HepG2 (cell line): ENCODE results near the gene SGTB. TPM values are rescaled to one million over a fixed set of nuclear protein-coding genes. Genes with fewer than 3 reads are reported as not detected.

ENCODE experiments used
- ATF7-NPFF ChIP-seq: sonication (generic); formaldehyde crosslinking; IDR thresholded peaks from 2 replicates; pipeline ENCODE4 v1.8.1; 2023; ENCODE audit warnings: mild to moderate bottlenecking, low read depth, missing genetic modification reagents, moderate library complexity
- BHLHE40 ChIP-seq: IDR thresholded peaks from 2 replicates; pipeline ENCODE4 v1.6.1; 2011; ENCODE audit warnings: low read length, improper control_type of control experiment
- ETV5 ChIP-seq: IDR thresholded peaks from 2 replicates; pipeline ENCODE4 v1.6.1; 2018; ENCODE audit warnings: missing biosample characterization, missing genetic modification reagents, inconsistent platforms, borderline replicate concordance
- HMG20B ChIP-seq: conservative IDR thresholded peaks from 2 replicates; pipeline ENCODE4 v1.6.1; 2016; ENCODE audit warnings: missing genetic modification reagents, missing compliant biosample characterization
- HNRNPK ChIP-seq: fragments of 200-400 bp; formaldehyde crosslinking; IDR thresholded peaks from 2 replicates; pipeline ENCODE4 v1.6.1; 2018; ENCODE audit warnings: low read length, low read depth, moderate library complexity, mild to moderate bottlenecking; ENCODE audit not compliant: poor library complexity, severe bottlenecking
- HOXA7 ChIP-seq: sonication (generic); formaldehyde crosslinking; IDR thresholded peaks from 2 replicates; pipeline ENCODE4 v1.8.1; 2022; ENCODE audit warnings: mild to moderate bottlenecking, missing genetic modification reagents, moderate library complexity
- KDM4B ChIP-seq: sonication (generic); formaldehyde crosslinking; IDR thresholded peaks from 2 replicates; pipeline ENCODE4 v1.4.0; 2020; ENCODE audit warnings: missing genetic modification reagents
- KMT2A ChIP-seq: sonication (generic); formaldehyde crosslinking; IDR thresholded peaks from 2 replicates; pipeline ENCODE4 v1.4.0; 2020; ENCODE audit warnings: missing genetic modification reagents
- LCORL ChIP-seq, 2 experiments: fragments of 450-650 bp in 1 of 2; sonication (generic) in 1 of 2; formaldehyde crosslinking in 1 of 2; IDR thresholded peaks; 2 replicates each; pipeline versions ENCODE4 v1.5.0 to v1.6.1; 2017 to 2020; ENCODE audit warnings: antibody characterized with exemption in 1 of 2, missing genetic modification reagents in 1 of 2
- MAZ ChIP-seq, 2 experiments: sonication (generic) in 1 of 2; formaldehyde crosslinking in 1 of 2; IDR thresholded peaks; 2 replicates each; pipeline versions ENCODE4 v1.5.0 to v1.6.1; 2012 to 2020; ENCODE audit warnings: low read depth in 2 of 2, mild to moderate bottlenecking in 2 of 2, borderline replicate concordance in 1 of 2, improper control_type of control experiment in 1 of 2, low read length in 1 of 2, missing genetic modification reagents in 1 of 2, moderate library complexity in 1 of 2
- SMAD9 ChIP-seq: sonication (generic); formaldehyde crosslinking; IDR thresholded peaks from 2 replicates; pipeline ENCODE4 v1.5.1; 2020; ENCODE audit warnings: mild to moderate bottlenecking, missing genetic modification reagents
- SP2 ChIP-seq: sonication (generic); formaldehyde crosslinking; IDR thresholded peaks from 2 replicates; pipeline ENCODE4 v1.5.1; 2020; ENCODE audit warnings: mild to moderate bottlenecking, missing genetic modification reagents
- TCF12 ChIP-seq, 2 experiments: fragments of 450-650 bp in 1 of 2; sonication (generic) in 1 of 2; formaldehyde crosslinking in 1 of 2; IDR thresholded peaks; 2 replicates each; pipeline versions ENCODE4 v1.6.1 to v1.8.0; 2017 to 2022; ENCODE audit warnings: antibody characterized with exemption in 1 of 2, mild to moderate bottlenecking in 1 of 2, missing genetic modification reagents in 1 of 2, moderate library complexity in 1 of 2
- ZBTB7B ChIP-seq: sonication (generic); formaldehyde crosslinking; IDR thresholded peaks from 2 replicates; pipeline ENCODE4 v1.4.0; 2020; ENCODE audit warnings: missing genetic modification reagents
- ZFP36L1 ChIP-seq: sonication (generic); formaldehyde crosslinking; IDR thresholded peaks from 2 replicates; pipeline ENCODE4 v1.8.0; 2022; ENCODE audit warnings: mild to moderate bottlenecking, missing genetic modification reagents, moderate library complexity
- ZNF121 ChIP-seq: sonication (generic); formaldehyde crosslinking; IDR thresholded peaks from 2 replicates; pipeline ENCODE4 v1.5.0; 2020; ENCODE audit warnings: mild to moderate bottlenecking, missing genetic modification reagents
- ZNF160 ChIP-seq: sonication (generic); formaldehyde crosslinking; IDR thresholded peaks from 2 replicates; pipeline ENCODE4 v1.8.0; 2022; ENCODE audit warnings: mild to moderate bottlenecking, inconsistent platforms, missing genetic modification reagents
- ZNF24 ChIP-seq: fragments of 450-650 bp; IDR thresholded peaks from 2 replicates; pipeline ENCODE4 v1.6.1; 2017; ENCODE audit warnings: antibody characterized with exemption, mild to moderate bottlenecking
- ZNF598 ChIP-seq: sonication (generic); formaldehyde crosslinking; IDR thresholded peaks from 2 replicates; pipeline ENCODE4 v1.5.1; 2020; ENCODE audit warnings: mild to moderate bottlenecking, missing genetic modification reagents, borderline replicate concordance
- ZNF614 ChIP-seq: IDR thresholded peaks from 2 replicates; pipeline ENCODE4 v1.6.1; 2018; ENCODE audit warnings: missing biosample characterization, missing genetic modification reagents, inconsistent platforms, borderline replicate concordance
- ZNF713 ChIP-seq: sonication (generic); formaldehyde crosslinking; IDR thresholded peaks from 2 replicates; pipeline ENCODE4 v1.4.0; 2020; ENCODE audit warnings: mild to moderate bottlenecking, missing genetic modification reagents
- polyA plus RNA-seq, 8 experiments: library from polyadenylated mRNA; depleted of rRNA in 3 of 8; stranded (reverse) in 7 of 8; unstranded in 1 of 8; fragments of >200 nt; fragmentation: Illumina TruSeq in 4 of 8; extraction: Trizol in 4 of 8; gene quantifications; 2 replicates each; pipeline versions ENCODE4 v1.2.1 to v1.2.3, GENCODE V29; 2011 to 2016; ENCODE audit warnings: low read depth in 4 of 8, missing spikeins in 1 of 8, mixed read lengths in 1 of 8; ENCODE audit not compliant: insufficient read depth in 1 of 8
- total RNA-seq, 5 experiments: library from RNA; depleted of rRNA; stranded (reverse); fragments of >200 nt; fragmentation: Illumina TruSeq; extraction: Trizol; gene quantifications; 2 replicates each; pipeline ENCODE4 v1.2.3, GENCODE V29; 2016; ENCODE audit warnings: low read depth in 1 of 5
- TF ChIP-seq, protein P1 (sequence below), 2 experiments: sonication (generic) in 1 of 2; formaldehyde crosslinking in 1 of 2; IDR thresholded peaks; 2 replicates each; pipeline versions ENCODE4 v1.5.1 to v1.6.1; 2011 to 2020; ENCODE audit warnings: borderline replicate concordance in 1 of 2, low read depth in 1 of 2, low read length in 1 of 2, mild to moderate bottlenecking in 1 of 2, missing genetic modification reagents in 1 of 2, moderate library complexity in 1 of 2
- TF ChIP-seq, protein P2 (sequence below): sonication (generic); formaldehyde crosslinking; IDR thresholded peaks from 2 replicates; pipeline ENCODE4 v1.4.0; 2020; ENCODE audit warnings: mild to moderate bottlenecking, missing genetic modification reagents
- TF ChIP-seq, protein P3 (sequence below): sonication (generic); formaldehyde crosslinking; IDR thresholded peaks from 2 replicates; pipeline ENCODE4 v1.4.0; 2020; ENCODE audit warnings: missing genetic modification reagents

Gene SGTB
- total and polyA plus RNA-seq, 2 of the 13 experiments (the other 11 are each of a cell fraction or from before 2014, with no cell fraction given): 5.2 to 11.2 TPM

DNA sequence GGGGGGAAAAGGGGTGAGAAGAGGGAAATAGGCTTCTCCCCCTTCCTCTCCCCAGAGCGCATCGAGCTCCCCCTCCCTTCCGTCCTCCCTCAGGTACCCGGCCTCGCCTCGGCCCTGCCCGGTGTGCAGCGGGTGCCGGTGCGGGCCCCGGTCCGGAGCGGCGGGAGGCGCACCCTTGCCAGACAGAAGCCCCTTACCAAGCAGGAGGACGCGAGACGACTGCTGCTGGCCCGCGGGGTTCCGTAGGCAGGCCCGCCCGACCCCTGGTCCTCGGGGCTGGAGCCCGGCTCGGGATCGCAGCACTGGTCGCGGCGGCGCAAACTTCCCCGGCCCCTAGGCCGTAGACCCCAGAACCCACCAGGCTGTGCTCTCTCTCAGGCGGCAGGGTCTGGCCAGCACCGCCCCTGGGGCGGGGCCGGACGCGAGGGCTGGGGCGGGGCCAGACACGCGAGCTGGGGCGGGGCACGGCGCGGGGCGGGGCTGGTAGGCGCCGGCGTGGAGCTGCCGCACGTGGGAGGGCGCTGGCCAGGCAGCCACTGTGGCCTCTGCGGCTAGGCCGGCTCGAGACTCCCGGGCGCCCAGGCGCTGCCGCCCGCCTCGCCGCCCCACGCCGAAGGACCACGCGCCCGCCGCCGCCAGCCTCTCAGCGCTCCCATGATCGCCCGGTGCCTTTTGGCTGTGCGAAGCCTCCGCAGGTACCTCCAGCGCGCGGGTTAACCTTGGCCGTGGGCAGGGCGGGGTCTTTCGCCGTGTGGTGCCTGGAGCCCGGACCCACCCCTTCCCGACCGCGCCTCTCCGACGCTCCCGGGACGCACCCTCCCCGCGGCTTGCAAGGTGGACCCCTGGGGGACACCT, at the start of gene SGTB, which contains the start of gene NLN (continued):
- TF ChIP-seq, protein P1, sequence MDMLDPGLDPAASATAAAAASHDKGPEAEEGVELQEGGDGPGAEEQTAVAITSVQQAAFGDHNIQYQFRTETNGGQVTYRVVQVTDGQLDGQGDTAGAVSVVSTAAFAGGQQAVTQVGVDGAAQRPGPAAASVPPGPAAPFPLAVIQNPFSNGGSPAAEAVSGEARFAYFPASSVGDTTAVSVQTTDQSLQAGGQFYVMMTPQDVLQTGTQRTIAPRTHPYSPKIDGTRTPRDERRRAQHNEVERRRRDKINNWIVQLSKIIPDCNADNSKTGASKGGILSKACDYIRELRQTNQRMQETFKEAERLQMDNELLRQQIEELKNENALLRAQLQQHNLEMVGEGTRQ (IDR thresholded peaks at IDR 0.05; ENCODE audit: low read depth, low read length): no peak
- TF ChIP-seq, protein P1 (CRISPR knock-in tag; IDR thresholded peaks at IDR 0.05; ENCODE audit: borderline replicate concordance): no peak
- TF ChIP-seq SP2 (CRISPR knock-in tag) (no peak), SMAD9 (CRISPR knock-in tag) (no peak), KDM4B (CRISPR knock-in tag) (0 out of 2 replicates have a peak, but pooled peaks have one; percentile 35), ZNF598 (no peak), TCF12 (IDR thresholded peaks at IDR 0.05) (no peak), TCF12 (CRISPR knock-in tag; IDR thresholded peaks at IDR 0.05) (0 out of 2 replicates have a peak, but pooled peaks have one; percentile 12), HOXA7 (CRISPR knock-in tag) (no peak), ZBTB7B (CRISPR knock-in tag) (peak; percentile 81), ZNF713 (CRISPR knock-in tag) (no peak), ATF7-NPFF (CRISPR knock-in tag) (peak; percentile 44), MAZ (IDR thresholded peaks at IDR 0.05; ENCODE audit: borderline replicate concordance, low read depth, low read length) (no peak), MAZ (CRISPR knock-in tag; IDR thresholded peaks at IDR 0.05; ENCODE audit: low read depth) (peak; percentile 62), ZNF614 (CRISPR knock-in tag) (no peak), KMT2A (CRISPR knock-in tag) (no peak; the same call in none of the 2 replicates), ETV5 (CRISPR knock-in tag) (no peak), ZFP36L1 (no peak), ZNF160 (CRISPR knock-in tag) (no peak), ZNF121 (no peak), BHLHE40 (peak; percentile 76; the same call in 1 of the 2 replicates), HNRNPK (peak; percentile 52), HMG20B (no peak), ZNF24 (no peak), LCORL (IDR thresholded peaks at IDR 0.05) (no peak), LCORL (CRISPR knock-in tag; IDR thresholded peaks at IDR 0.05) (0 out of 2 replicates have a peak, but pooled peaks have one; percentile 25)
- TF ChIP-seq, protein P2, sequence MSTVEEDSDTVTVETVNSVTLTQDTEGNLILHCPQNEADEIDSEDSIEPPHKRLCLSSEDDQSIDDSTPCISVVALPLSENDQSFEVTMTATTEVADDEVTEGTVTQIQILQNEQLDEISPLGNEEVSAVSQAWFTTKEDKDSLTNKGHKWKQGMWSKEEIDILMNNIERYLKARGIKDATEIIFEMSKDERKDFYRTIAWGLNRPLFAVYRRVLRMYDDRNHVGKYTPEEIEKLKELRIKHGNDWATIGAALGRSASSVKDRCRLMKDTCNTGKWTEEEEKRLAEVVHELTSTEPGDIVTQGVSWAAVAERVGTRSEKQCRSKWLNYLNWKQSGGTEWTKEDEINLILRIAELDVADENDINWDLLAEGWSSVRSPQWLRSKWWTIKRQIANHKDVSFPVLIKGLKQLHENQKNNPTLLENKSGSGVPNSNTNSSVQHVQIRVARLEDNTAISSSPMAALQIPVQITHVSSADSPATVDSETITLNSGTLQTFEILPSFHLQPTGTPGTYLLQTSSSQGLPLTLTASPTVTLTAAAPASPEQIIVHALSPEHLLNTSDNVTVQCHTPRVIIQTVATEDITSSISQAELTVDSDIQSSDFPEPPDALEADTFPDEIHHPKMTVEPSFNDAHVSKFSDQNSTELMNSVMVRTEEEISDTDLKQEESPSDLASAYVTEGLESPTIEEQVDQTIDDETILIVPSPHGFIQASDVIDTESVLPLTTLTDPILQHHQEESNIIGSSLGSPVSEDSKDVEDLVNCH (CRISPR knock-in tag): no peak
- TF ChIP-seq, protein P3, sequence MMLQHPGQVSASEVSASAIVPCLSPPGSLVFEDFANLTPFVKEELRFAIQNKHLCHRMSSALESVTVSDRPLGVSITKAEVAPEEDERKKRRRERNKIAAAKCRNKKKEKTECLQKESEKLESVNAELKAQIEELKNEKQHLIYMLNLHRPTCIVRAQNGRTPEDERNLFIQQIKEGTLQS (CRISPR knock-in tag): 0 out of 2 replicates have a peak, but pooled peaks have one; percentile 1
